Mesenchymal stem cell (in vitro differentiated cells and primary cell): Measurements from ENCODE around the gene NDST3. TPM values are rescaled to one million over a fixed set of nuclear protein-coding genes. Genes with fewer than 3 reads are reported as not detected.

Experiments used
- DNase-seq: peaks from one replicate; pipeline ENCODE4 v3.0.0-alpha.2; 2013
- H2AFZ ChIP-seq: one replicate; pipeline ENCODE4 v1.6.1; 2013; ENCODE audit warnings: low read depth, mild to moderate bottlenecking, control low read depth, inconsistent platforms, low read length, moderate library complexity
- H2AK5ac ChIP-seq: 2 replicates; pipeline ENCODE4 v1.6.1; 2013; ENCODE audit warnings: low read length, moderate library complexity, mild to moderate bottlenecking, inconsistent platforms; ENCODE audit not compliant: severe bottlenecking
- H2BK120ac ChIP-seq: one replicate; pipeline ENCODE4 v1.6.1; 2013; ENCODE audit warnings: low read depth, mild to moderate bottlenecking, inconsistent platforms, low read length, moderate library complexity
- H2BK12ac ChIP-seq, 2 experiments: one replicate each; pipeline ENCODE4 v1.6.1; 2013; ENCODE audit warnings: inconsistent platforms in 2 of 2, low read length in 2 of 2, mild to moderate bottlenecking in 2 of 2, moderate library complexity in 2 of 2, control low read depth in 1 of 2
- H2BK15ac ChIP-seq: one replicate; pipeline ENCODE4 v1.6.1; 2013; ENCODE audit warnings: mild to moderate bottlenecking, low read depth, inconsistent platforms; ENCODE audit not compliant: poor library complexity, severe bottlenecking
- H2BK5ac ChIP-seq: 2 replicates; pipeline ENCODE4 v1.6.1; 2013; ENCODE audit warnings: low read depth, mild to moderate bottlenecking, low read length, control low read depth, inconsistent platforms; ENCODE audit not compliant: poor library complexity, severe bottlenecking
- H3K14ac ChIP-seq, 2 experiments: one replicate each; pipeline ENCODE4 v1.6.1; 2013; ENCODE audit warnings: inconsistent platforms in 2 of 2, low read length in 2 of 2, control low read depth in 1 of 2, mild to moderate bottlenecking in 1 of 2, moderate library complexity in 1 of 2
- H3K18ac ChIP-seq, 2 experiments: one replicate each; pipeline ENCODE4 v1.6.1; 2013; ENCODE audit warnings: inconsistent platforms in 2 of 2, low read length in 2 of 2, control low read depth in 1 of 2, low read depth in 1 of 2, mild to moderate bottlenecking in 1 of 2
- H3K23ac ChIP-seq, 2 experiments: one replicate each; pipeline ENCODE4 v1.6.1; 2013; ENCODE audit warnings: inconsistent platforms in 2 of 2, low read length in 2 of 2, mild to moderate bottlenecking in 2 of 2, moderate library complexity in 2 of 2, control low read depth in 1 of 2
- H3K27ac ChIP-seq: 2 replicates; pipeline ENCODE4 v1.5.1; 2013; ENCODE audit warnings: mild to moderate bottlenecking, moderate library complexity, low read length, control low read depth, inconsistent platforms; ENCODE audit not compliant: poor library complexity, severe bottlenecking
- H3K27me3 ChIP-seq, 2 experiments: 2 replicates each; pipeline versions ENCODE4 v1.6.1 to v1.7.0; 2013; ENCODE audit warnings: low read length in 2 of 2, mild to moderate bottlenecking in 2 of 2, moderate library complexity in 2 of 2, control low read depth in 1 of 2, inconsistent platforms in 1 of 2; ENCODE audit not compliant: control insufficient read depth in 1 of 2, insufficient read depth in 1 of 2
- H3K36me3 ChIP-seq, 2 experiments: 2 replicates each; pipeline versions ENCODE4 v1.6.1 to v1.7.0; 2013; ENCODE audit warnings: low read length in 2 of 2, control low read depth in 1 of 2, inconsistent platforms in 1 of 2, low read depth in 1 of 2, mild to moderate bottlenecking in 1 of 2; ENCODE audit not compliant: insufficient read depth in 2 of 2, control insufficient read depth in 1 of 2
- H3K4ac ChIP-seq, 2 experiments: one replicate each; pipeline ENCODE4 v1.6.1; 2013; ENCODE audit warnings: inconsistent platforms in 2 of 2, low read length in 2 of 2, mild to moderate bottlenecking in 2 of 2, moderate library complexity in 2 of 2, control low read depth in 1 of 2, low read depth in 1 of 2
- H3K4me1 ChIP-seq: 2 replicates; pipeline ENCODE4 v1.6.1; 2013; ENCODE audit warnings: low read depth, low read length, control low read depth; ENCODE audit not compliant: control insufficient read depth, insufficient read depth
- H3K4me2 ChIP-seq: 2 replicates; pipeline ENCODE4 v1.6.1; 2013; ENCODE audit warnings: low read length, mild to moderate bottlenecking, inconsistent platforms; ENCODE audit not compliant: poor library complexity, severe bottlenecking
- H3K4me3 ChIP-seq, 2 experiments: 2 replicates each; pipeline versions ENCODE4 v1.5.1 to v1.7.0; 2013; ENCODE audit warnings: low read length in 2 of 2, mild to moderate bottlenecking in 2 of 2, control low read depth in 1 of 2, low read depth in 1 of 2; ENCODE audit not compliant: insufficient read depth in 1 of 2
- H3K79me1 ChIP-seq: replicated peaks from 2 replicates; pipeline ENCODE4 v1.6.1; 2013; ENCODE audit warnings: mild to moderate bottlenecking, control low read depth, low read length, inconsistent platforms; ENCODE audit not compliant: poor library complexity, severe bottlenecking
- H3K9ac ChIP-seq: 2 replicates; pipeline ENCODE4 v1.7.0; 2013; ENCODE audit warnings: mild to moderate bottlenecking, low read length, moderate library complexity
- H3K9me3 ChIP-seq: 2 replicates; pipeline ENCODE4 v1.7.0; 2013; ENCODE audit warnings: mild to moderate bottlenecking, low read length; ENCODE audit not compliant: control insufficient read depth
- H4K8ac ChIP-seq: one replicate; pipeline ENCODE4 v1.6.1; 2013; ENCODE audit warnings: inconsistent platforms, mild to moderate bottlenecking, low read length, moderate library complexity
- H4K91ac ChIP-seq: one replicate; pipeline ENCODE4 v1.6.1; 2013; ENCODE audit warnings: mild to moderate bottlenecking, low read length, inconsistent platforms
- WGBS: methylation state at CpG from one replicate; pipeline ENCODE4 v1.1.7; 2013; ENCODE audit warnings: mixed read lengths; 5-methylcytosine and 5-hydroxymethylcytosine counted together
- small RNA-seq: library from polyadenylated mRNA; stranded (forward); fragments of <200 nt; extraction: miRNeasy Mini kit (QIAGEN cat#:217004); gene quantifications from one replicate; pipeline ENCODE3, GENCODE V24; 2013; ENCODE audit warnings: low read depth

NDST3 gene

DNA sequence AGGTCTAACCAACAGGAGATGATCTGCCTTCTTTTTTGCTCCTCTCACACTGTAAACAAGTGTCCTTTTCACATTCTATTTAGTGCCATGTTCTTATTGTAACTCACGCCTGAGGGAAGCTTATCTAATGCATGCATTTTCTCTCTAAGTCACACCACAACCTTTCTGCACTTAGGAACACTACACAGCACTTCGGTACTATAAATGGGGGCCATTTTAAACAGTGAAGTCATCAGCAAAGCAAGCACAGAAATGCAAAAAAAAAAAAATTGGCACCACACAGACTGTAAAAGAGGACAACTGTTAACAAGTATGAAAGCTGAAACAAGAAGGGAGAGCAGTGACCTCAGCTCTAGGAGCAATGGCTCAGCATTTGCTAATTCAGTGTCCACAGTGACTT lies 273.4 kb downstream of the NDST3 start:
- H3K79me1 ChIP-seq: no peaks in the 10 kb centered on the region
- H3K9ac ChIP-seq: no peak overlapping the region
- H3K36me3 ChIP-seq: no peaks in the 10 kb centered on the region
- no peak overlapping the region for H2BK15ac ChIP-seq
- no peaks in the 10 kb centered on the region for H3K9me3 ChIP-seq
- no peak overlapping the region for H2BK120ac ChIP-seq
- no peak overlapping the region for H3K4me2 ChIP-seq
- no peak overlapping the region for H3K4ac ChIP-seq
- H4K91ac ChIP-seq: no peak overlapping the region
- 45% methylated on average over 2 of the region's 2 CpGs for WGBS
- peak; percentile 34 for DNase-seq
- no peak overlapping the region for H3K14ac ChIP-seq
- no peak overlapping the region for H3K27ac ChIP-seq
- no peak overlapping the region for H2BK12ac ChIP-seq
- H2BK5ac ChIP-seq: no peak overlapping the region
- no peak overlapping the region for H2AFZ ChIP-seq
- no peak overlapping the region for H3K18ac ChIP-seq
- H3K4me1 ChIP-seq: no peaks in the 10 kb centered on the region
- no peak overlapping the region for H2AK5ac ChIP-seq
- H3K4me3 ChIP-seq: no peak overlapping the region
- no peaks in the 10 kb centered on the region for H3K27me3 ChIP-seq
- no peak overlapping the region for H4K8ac ChIP-seq
- H3K23ac ChIP-seq: no peak overlapping the region

Small RNA genes lying within 50 kb of the gene (small RNA-seq; reads per million reads assigned to genes)
- gene SNORA24: not detected
